Hematopoietic multipotent progenitor cell treated with erythropoietin and hydrocortisone succinate and interleukin-3 and kit ligand, for 4 days (in vitro differentiated cells): ENCODE measurements around the gene TAS2R1.
A peak's percentile ranks its signal among the peaks of the same experiment; 100 is the strongest.

ENCODE experiments used
- DNase-seq: peaks from one replicate; pipeline ENCODE4 v3.0.0-alpha.2; 2015

Gene TAS2R1

GRCh38 chr5:9630251-9630650 is at the start of gene TAS2R1:
TAS2R1 (minus strand) TSS chr5:9630351; CDS start chr5:9630032, 319 bp downstream.
- DNase-seq: no peak

GRCh38 chr5:9670371-9670770 is 40.2 kb upstream of the TAS2R1 start:
- DNase-seq: no peak

GRCh38 chr5:9667906-9668305 is 37.8 kb upstream of the TAS2R1 start:
- no peak for DNase-seq

- no peak for DNase-seq
Observed at GRCh38 chr5:9663891-9664290, 33.7 kb upstream of the TAS2R1 start.

GRCh38 chr5:9661316-9662015 is 31.3 kb upstream of the TAS2R1 start:
- no peak for DNase-seq

- DNase-seq: no peak
Observed at GRCh38 chr5:9658706-9659105, 28.6 kb upstream of the TAS2R1 start.

GRCh38 chr5:9657819-9658218 is 27.7 kb upstream of the TAS2R1 start:
- DNase-seq: no peak

- DNase-seq: no peak
Observed at GRCh38 chr5:9655641-9656040, 25.5 kb upstream of the TAS2R1 start.

GRCh38 chr5:9654886-9655285 is 24.7 kb upstream of the TAS2R1 start:
- DNase-seq: no peak

- no peak for DNase-seq
Observed at GRCh38 chr5:9653811-9654210, 23.7 kb upstream of the TAS2R1 start.

GRCh38 chr5:9653061-9653460 is 22.9 kb upstream of the TAS2R1 start:
- no peak for DNase-seq

- no peak for DNase-seq
Observed at GRCh38 chr5:9652295-9652694, 22.1 kb upstream of the TAS2R1 start.

GRCh38 chr5:9646843-9647242 is 16.7 kb upstream of the TAS2R1 start:
- no peak for DNase-seq

- DNase-seq: no peak
Observed at GRCh38 chr5:9644630-9645029, 14.5 kb upstream of the TAS2R1 start.

GRCh38 chr5:9642621-9643020 is 12.5 kb upstream of the TAS2R1 start:
- DNase-seq: no peak

GRCh38 chr5:9641806-9642355 is 11.7 kb upstream of the TAS2R1 start:
- no peak for DNase-seq

- DNase-seq: no peak
Observed at GRCh38 chr5:9632495-9632894, 2.3 kb upstream of the TAS2R1 start.

- no peak for DNase-seq
Observed at GRCh38 chr5:9627541-9627940, 2.6 kb downstream of the TAS2R1 start.

- DNase-seq: no peak
Observed at GRCh38 chr5:9626955-9627354, 3.2 kb downstream of the TAS2R1 start.

GRCh38 chr5:9625731-9626130 is 4.4 kb downstream of the TAS2R1 start:
- DNase-seq: no peak

GRCh38 chr5:9625286-9625685 is 4.9 kb downstream of the TAS2R1 start:
- DNase-seq: no peak

GRCh38 chr5:9624196-9624947 is 5.8 kb downstream of the TAS2R1 start:
- no peak for DNase-seq

- no peak for DNase-seq
Observed at GRCh38 chr5:9623661-9624060, 6.5 kb downstream of the TAS2R1 start.

GRCh38 chr5:9622971-9623421 is 7.2 kb downstream of the TAS2R1 start:
- DNase-seq: peak; percentile 1
